Naive B cell (primary cell): ENCODE results near the gene CFB. TPM values are rescaled to one million over a fixed set of nuclear protein-coding genes. Genes with fewer than 3 reads are reported as not detected.

Source experiments
- ATAC-seq, 2 donors: fragments of 150-1000 bp; cut with Tn5 transposase; 2 replicates each; pipeline ENCODE4 v1.10.0; 2021; ENCODE audit warnings: low read depth in 2 of 2, mild to moderate bottlenecking in 2 of 2, moderate library complexity in 2 of 2
- DNase-seq: peaks from one replicate; pipeline ENCODE4 v3.0.0; 2022
- H3K27ac Mint-ChIP-seq, 6 donors: one replicate each; pipeline ENCODE4 v1.8.0; 2020 to 2022; ENCODE audit warnings: mild to moderate bottlenecking in 6 of 6, mixed read lengths in 6 of 6, moderate library complexity in 5 of 6, inconsistent platforms in 2 of 6
- H3K27me3 Mint-ChIP-seq, 3 donors: one replicate each; pipeline ENCODE4 v1.8.0; 2021 to 2022; ENCODE audit warnings: mixed read lengths in 3 of 3, mild to moderate bottlenecking in 1 of 3
- H3K36me3 Mint-ChIP-seq, 2 donors: one replicate each; pipeline ENCODE4 v1.8.0; 2020 to 2022; ENCODE audit warnings: mixed read lengths in 2 of 2, inconsistent platforms in 1 of 2, mild to moderate bottlenecking in 1 of 2
- H3K4me1 Mint-ChIP-seq, 3 donors: one replicate each; pipeline ENCODE4 v1.8.0; 2020 to 2022; ENCODE audit warnings: mixed read lengths in 3 of 3, inconsistent platforms in 1 of 3, mild to moderate bottlenecking in 1 of 3, moderate library complexity in 1 of 3
- H3K4me3 Mint-ChIP-seq, 8 donors: one replicate each; pipeline ENCODE4 v1.8.0; 2020 to 2022; ENCODE audit warnings: mild to moderate bottlenecking in 8 of 8, mixed read lengths in 8 of 8, moderate library complexity in 8 of 8, inconsistent platforms in 2 of 8
- H3K9me3 Mint-ChIP-seq, 7 donors: one replicate each; pipeline ENCODE4 v1.8.0; 2020 to 2022; ENCODE audit warnings: mixed read lengths in 7 of 7, mild to moderate bottlenecking in 5 of 7, inconsistent platforms in 2 of 7, moderate library complexity in 1 of 7
- polyA plus RNA-seq, 6 donors: library from polyadenylated mRNA; unstranded; fragments of 300-500 nt; fragmentation: Illumina TruSeq; gene quantifications; one replicate each; pipeline ENCODE4 v1.2.3, GENCODE V29; 2021; ENCODE audit warnings: low read depth in 6 of 6

Gene CFB
- polyA plus RNA-seq, result 1 to 10 TPM in 3 of 6 donors, under 1 TPM in 1, not detected in 2; 0.68 to 1.6 (median 1.1) TPM

DNA sequence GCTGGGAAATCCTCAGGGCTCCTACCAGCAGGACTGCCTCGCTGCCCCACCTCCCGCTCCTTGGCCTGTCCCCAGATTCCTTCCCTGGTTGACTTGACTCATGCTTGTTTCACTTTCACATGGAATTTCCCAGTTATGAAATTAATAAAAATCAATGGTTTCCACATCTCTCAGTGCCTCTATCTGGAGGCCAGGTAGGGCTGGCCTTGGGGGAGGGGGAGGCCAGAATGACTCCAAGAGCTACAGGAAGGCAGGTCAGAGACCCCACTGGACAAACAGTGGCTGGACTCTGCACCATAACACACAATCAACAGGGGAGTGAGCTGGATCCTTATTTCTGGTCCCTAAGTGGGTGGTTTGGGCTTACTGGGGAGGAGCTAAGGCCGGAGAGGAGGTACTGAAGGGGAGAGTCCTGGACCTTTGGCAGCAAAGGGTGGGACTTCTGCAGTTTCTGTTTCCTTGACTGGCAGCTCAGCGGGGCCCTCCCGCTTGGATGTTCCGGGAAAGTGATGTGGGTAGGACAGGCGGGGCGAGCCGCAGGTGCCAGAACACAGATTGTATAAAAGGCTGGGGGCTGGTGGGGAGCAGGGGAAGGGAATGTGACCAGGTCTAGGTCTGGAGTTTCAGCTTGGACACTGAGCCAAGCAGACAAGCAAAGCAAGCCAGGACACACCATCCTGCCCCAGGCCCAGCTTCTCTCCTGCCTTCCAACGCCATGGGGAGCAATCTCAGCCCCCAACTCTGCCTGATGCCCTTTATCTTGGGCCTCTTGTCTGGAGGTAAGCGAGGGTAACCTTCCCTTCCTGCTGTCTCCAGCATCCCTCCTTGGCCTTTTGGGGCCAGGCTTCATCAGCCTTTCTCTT lies at the start of gene CFB:
CFB (plus strand) TSS at position 589 of the 863 bp plus-strand sequence; CDS start at position 716, 127 bp downstream.
- ATAC-seq (no peak), DNase-seq (no peak)
- Mint-ChIP-seq H3K27me3 (peaks cover 12 to 47% (median 35%) of the 10 kb centered on the region in 3 donors), H3K36me3 (no peaks in the 10 kb centered on the region), H3K4me3 (no peak within 1 kb of the TSS), H3K27ac (peak within 1 kb of the TSS in 2 of 6 donors; percentile 18 to 52), H3K9me3 (no peaks in the 10 kb centered on the region), H3K4me1 (peaks cover 0 to 15% (median 11%) of the 10 kb centered on the region in 3 donors)

GRCh38 chr6:31896493-31896855 lies 49.4 kb upstream of the CFB start:
- Mint-ChIP-seq H3K9me3 (no peaks in the 10 kb centered on the region), H3K4me1 (peaks cover 25 to 35% (median 29%) of the 10 kb centered on the region in 3 donors), H3K4me3 (peak overlapping the region; percentile 82 to 93 (median 86)), H3K27ac (peak overlapping the region; percentile 87 to 95 (median 92)), H3K27me3 (no peaks in the 10 kb centered on the region), H3K36me3 (peaks cover 0 to 5% of the 10 kb centered on the region in 2 donors)
- DNase-seq (no peak), ATAC-seq (no peak)

- Mint-ChIP-seq H3K36me3 (peaks cover 0 to 5% of the 10 kb centered on the region in 2 donors), H3K9me3 (no peaks in the 10 kb centered on the region), H3K4me3 (peak overlapping the region; percentile 84 to 99 (median 92)), H3K27ac (peak overlapping the region in 5 of 6 donors; percentile 87 to 95 (median 91)), H3K27me3 (no peaks in the 10 kb centered on the region), H3K4me1 (peaks cover 25 to 35% (median 29%) of the 10 kb centered on the region in 3 donors)
- DNase-seq (no peak), ATAC-seq (no peak)
Measured at GRCh38 chr6:31896856-31897611, 48.9 kb upstream of the CFB start.

DNA sequence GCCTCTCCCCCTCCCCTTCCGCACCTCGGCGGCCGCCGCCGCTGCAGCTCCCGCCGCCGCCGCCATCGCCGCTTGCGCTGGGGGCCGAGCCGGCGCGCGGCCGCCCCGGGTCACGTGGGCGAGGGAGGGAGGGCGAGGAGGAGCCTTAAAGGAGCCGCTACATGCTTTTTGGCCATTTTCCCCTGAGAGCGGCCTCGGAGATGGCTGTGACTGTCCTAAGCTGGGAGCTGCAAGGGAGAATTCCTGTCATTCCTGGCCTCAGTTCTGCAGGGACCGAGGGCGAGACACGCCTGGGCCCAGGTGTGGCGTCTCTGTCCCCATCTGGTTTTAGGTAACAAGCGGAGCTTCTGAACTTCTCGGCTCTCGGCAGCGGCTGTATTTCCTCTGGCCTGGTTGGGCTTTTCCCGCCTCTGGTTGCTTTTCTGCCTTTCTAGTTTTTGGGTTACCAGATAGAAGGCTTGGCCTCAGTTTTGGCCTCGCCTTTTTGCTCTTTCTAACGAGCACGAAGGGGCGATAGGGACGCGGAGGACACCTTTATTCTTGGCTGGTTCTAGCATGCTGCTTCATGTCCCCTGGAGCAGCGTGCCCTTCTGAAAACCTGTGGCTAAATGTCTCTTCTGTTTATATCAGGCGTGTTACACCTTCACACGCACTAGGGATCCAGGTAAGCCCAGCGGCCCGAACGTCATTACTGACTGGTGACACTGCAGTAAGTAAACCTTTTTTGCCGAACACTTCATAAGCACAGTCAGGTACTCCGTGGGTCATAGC lies 48.1 kb upstream of the CFB start, which contains the start of gene EHMT2:
EHMT2 (minus strand) TSS at position 87 of the 771 bp plus-strand sequence; CDS start at position 66, 21 bp downstream.
- Mint-ChIP-seq H3K4me1 (peaks cover 30 to 42% (median 34%) of the 10 kb centered on the region in 3 donors), H3K4me3 (peak within 1 kb of the TSS; percentile 93 to 99 (median 98))
- peak; percentile 84 for DNase-seq

GRCh38 chr6:31898383-31899011 lies 47.4 kb upstream of the CFB start:
- Mint-ChIP-seq H3K36me3 (peaks cover 0 to 2% of the 10 kb centered on the region in 2 donors), H3K4me1 (peaks cover 34 to 47% (median 40%) of the 10 kb centered on the region in 3 donors), H3K27me3 (no peaks in the 10 kb centered on the region), H3K4me3 (peak overlapping the region; percentile 93 to 99 (median 98)), H3K27ac (peak overlapping the region; percentile 47 to 97 (median 95)), H3K9me3 (no peaks in the 10 kb centered on the region)
- peak; percentile 14 to 28 for ATAC-seq
- DNase-seq, result peak; percentile 44

More for the DNA sequence above, 48.1 kb upstream of the CFB start, which contains the start of gene EHMT2:
- H3K27me3 Mint-ChIP-seq, result no peaks in the 10 kb centered on the region
- ATAC-seq, result peak; percentile 60 to 64
- peaks cover 0 to 5% of the 10 kb centered on the region in 2 donors for H3K36me3 Mint-ChIP-seq
- H3K9me3 Mint-ChIP-seq, result no peaks in the 10 kb centered on the region
- peak within 1 kb of the TSS; percentile 89 to 97 (median 95) for H3K27ac Mint-ChIP-seq

- peak overlapping the region in 5 of 6 donors; percentile 33 to 94 (median 73) for H3K27ac Mint-ChIP-seq
- no peaks in the 10 kb centered on the region for H3K27me3 Mint-ChIP-seq
- DNase-seq (no peak), ATAC-seq (no peak)
- H3K4me3 Mint-ChIP-seq, result peak overlapping the region in 7 of 8 donors; percentile 65 to 99 (median 97)
- peaks cover 34 to 47% (median 41%) of the 10 kb centered on the region in 3 donors for H3K4me1 Mint-ChIP-seq
- no peaks in the 10 kb centered on the region for H3K9me3 Mint-ChIP-seq
- no peaks in the 10 kb centered on the region for H3K36me3 Mint-ChIP-seq
Measured at GRCh38 chr6:31899215-31899614, 46.7 kb upstream of the CFB start.

DNA sequence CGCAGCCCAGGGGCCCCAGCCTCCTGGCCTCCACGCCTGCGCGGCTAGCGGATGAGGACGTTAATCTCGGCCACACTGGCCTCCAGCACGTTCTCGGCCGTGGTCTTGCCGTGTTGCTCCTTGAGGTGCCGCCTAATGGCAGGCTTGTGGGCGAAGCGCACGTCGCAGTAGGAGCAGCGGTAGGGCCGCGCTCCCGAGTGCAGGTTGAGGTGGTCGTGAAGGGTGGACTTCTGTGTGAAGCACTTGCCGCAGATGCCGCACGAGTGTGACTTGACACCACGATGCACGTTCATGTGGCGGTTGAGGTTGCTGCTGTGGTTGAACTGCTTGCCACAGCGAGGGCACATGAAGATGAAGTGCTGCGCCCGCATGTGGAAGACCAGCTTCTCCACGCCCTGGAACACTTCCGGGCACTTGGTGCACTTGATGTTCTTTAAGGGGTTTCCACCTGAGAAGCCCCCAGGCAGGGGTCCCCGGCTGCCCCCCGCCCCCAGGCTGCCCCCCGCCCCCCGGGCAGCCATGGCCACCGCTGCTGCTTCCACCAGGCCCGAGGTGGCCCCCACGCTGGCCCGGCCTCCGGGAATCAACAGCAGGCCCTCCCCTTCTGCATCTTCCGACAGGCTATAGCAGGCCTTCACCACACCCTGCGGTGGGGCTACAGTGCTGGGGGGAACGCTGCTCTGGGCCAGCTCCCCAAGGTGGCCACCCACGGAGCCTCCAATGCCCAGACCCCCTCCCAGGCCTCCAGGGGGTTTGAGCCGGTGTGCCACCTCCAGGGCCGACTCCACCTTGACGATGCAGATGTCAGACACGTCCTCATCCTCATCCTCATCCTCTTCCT lies 45.8 kb upstream of the CFB start:
- Mint-ChIP-seq H3K36me3 (no peaks in the 10 kb centered on the region), H3K27ac (peak overlapping the region in 3 of 6 donors; percentile 10 to 88 (median 85)), H3K4me1 (peaks cover 34 to 47% (median 41%) of the 10 kb centered on the region in 3 donors), H3K4me3 (peak overlapping the region; percentile 22 to 99 (median 83)), H3K9me3 (no peaks in the 10 kb centered on the region), H3K27me3 (no peaks in the 10 kb centered on the region)
- no peak for DNase-seq
- ATAC-seq, result no peak

GRCh38 chr6:31900917-31901414 lies 44.9 kb upstream of the CFB start:
- no peaks in the 10 kb centered on the region for H3K36me3 Mint-ChIP-seq
- no peaks in the 10 kb centered on the region for H3K9me3 Mint-ChIP-seq
- DNase-seq, result no peak
- H3K4me3 Mint-ChIP-seq, result peak overlapping the region; percentile 70 to 99 (median 80)
- peak overlapping the region in 1 of 6 donors; percentile 82 for H3K27ac Mint-ChIP-seq
- no peak for ATAC-seq
- H3K4me1 Mint-ChIP-seq, result peaks cover 28 to 42% (median 41%) of the 10 kb centered on the region in 3 donors
- H3K27me3 Mint-ChIP-seq, result peaks cover 0 to under 1% (median under 1%) of the 10 kb centered on the region in 3 donors

DNA sequence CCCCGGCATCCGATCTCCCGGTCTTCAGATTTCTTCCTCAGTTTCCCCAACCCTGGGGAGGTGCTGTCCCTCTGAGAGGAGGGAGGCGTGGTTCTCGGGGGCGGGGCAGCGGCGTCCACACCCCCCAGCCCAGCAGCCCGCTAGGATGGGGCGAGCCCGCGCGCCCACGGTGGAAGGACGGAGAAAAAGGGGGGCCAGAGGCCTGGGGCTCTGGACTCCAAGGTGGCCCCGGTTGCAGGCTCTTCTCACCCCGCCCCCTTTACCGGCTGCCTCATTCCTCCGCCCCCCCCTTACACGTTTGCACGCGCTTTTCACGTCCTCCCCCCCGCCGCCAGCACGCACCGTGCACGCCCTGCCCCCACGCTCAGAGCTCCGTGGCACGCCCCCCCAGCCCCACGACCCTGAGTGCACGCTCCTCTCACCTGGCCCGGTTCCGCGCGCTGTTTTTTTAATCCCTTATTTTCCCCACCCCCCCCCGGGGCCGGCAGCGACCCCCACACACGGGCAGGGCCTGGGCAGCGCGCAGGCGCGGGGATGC lies 44.4 kb upstream of the CFB start:
- H3K4me3 Mint-ChIP-seq, result peak overlapping the region; percentile 70 to 99 (median 80)
- H3K4me1 Mint-ChIP-seq, result peaks cover 27 to 37% (median 36%) of the 10 kb centered on the region in 3 donors
- no peaks in the 10 kb centered on the region for H3K9me3 Mint-ChIP-seq
- peaks cover 0 to 6% (median 5%) of the 10 kb centered on the region in 3 donors for H3K27me3 Mint-ChIP-seq
- ATAC-seq (peak; percentile 29 to 40), DNase-seq (peak; percentile 65)
- peak overlapping the region in 4 of 6 donors; percentile 38 to 88 (median 66) for H3K27ac Mint-ChIP-seq
- H3K36me3 Mint-ChIP-seq, result no peaks in the 10 kb centered on the region

- Mint-ChIP-seq H3K9me3 (no peaks in the 10 kb centered on the region), H3K27ac (peak within 1 kb of the TSS; percentile 50 to 98 (median 91)), H3K4me1 (peaks cover 25 to 34% (median 33%) of the 10 kb centered on the region in 3 donors), H3K4me3 (peak within 1 kb of the TSS; percentile 72 to 99 (median 92)), H3K36me3 (no peaks in the 10 kb centered on the region), H3K27me3 (peaks cover 0 to 7% (median 6%) of the 10 kb centered on the region in 3 donors)
- DNase-seq (peak; percentile 86), ATAC-seq (peak; percentile 60 to 64)
Measured at GRCh38 chr6:31901953-31902643, 43.8 kb upstream of the CFB start, which contains the start of gene ZBTB12. Gene ZBTB12, minus strand, starts transcription at chr6:31902086. Its CDS starts 781 bp downstream, at chr6:31901305.
